CD14-positive monocyte (primary cell): ENCODE measurements around the gene HUNK. TPM values are rescaled to one million over a fixed set of nuclear protein-coding genes. Genes with fewer than 3 reads are reported as not detected.

Source experiments
- DNase-seq, 3 donors: peaks; one replicate each; pipeline ENCODE4 v3.0.0-alpha.2; 2011 to 2022
- H2AFZ ChIP-seq: 2 replicates; pipeline ENCODE4 v1.6.0; 2012; ENCODE audit warnings: mild to moderate bottlenecking, low read depth, low read length, inconsistent platforms; ENCODE audit not compliant: insufficient read depth, poor library complexity, severe bottlenecking
- H3K27ac ChIP-seq, 2 donors: 1 replicate in 1 of 2; 2 replicates in 1 of 2; pipeline ENCODE4 v1.5.1; 2012 to 2013; ENCODE audit warnings: low read length in 2 of 2, control low read depth in 1 of 2, inconsistent platforms in 1 of 2, low read depth in 1 of 2, mild to moderate bottlenecking in 1 of 2
- H3K27me3 ChIP-seq, 2 donors: one replicate each; pipeline versions ENCODE4 v1.6.0 to v1.6.1; 2011 to 2013; ENCODE audit warnings: low read length in 2 of 2; ENCODE audit not compliant: control insufficient read depth in 2 of 2, insufficient read depth in 2 of 2
- H3K36me3 ChIP-seq, 2 donors: replicated peaks in 1 of 2; 1 replicate in 1 of 2; 2 replicates in 1 of 2; pipeline versions ENCODE4 v1.5.1 to v1.6.1; 2012 to 2013; ENCODE audit warnings: low read length in 2 of 2, control low read depth in 1 of 2, inconsistent platforms in 1 of 2, mild to moderate bottlenecking in 1 of 2; ENCODE audit not compliant: insufficient read depth in 2 of 2, control insufficient read depth in 1 of 2
- H3K4me1 ChIP-seq, 2 donors: 1 replicate in 1 of 2; 2 replicates in 1 of 2; pipeline versions ENCODE4 v1.5.1 to v1.6.1; 2012 to 2013; ENCODE audit warnings: low read length in 2 of 2, control low read depth in 1 of 2, inconsistent platforms in 1 of 2, mild to moderate bottlenecking in 1 of 2, moderate library complexity in 1 of 2; ENCODE audit not compliant: insufficient read depth in 2 of 2, control insufficient read depth in 1 of 2
- H3K4me2 ChIP-seq: replicated peaks from 2 replicates; pipeline ENCODE3; 2012; ENCODE audit warnings: low read length, moderate library complexity, mild to moderate bottlenecking; ENCODE audit not compliant: poor library complexity, severe bottlenecking; ENCODE audit errors: extremely low read depth
- H3K4me3 ChIP-seq, 3 experiments: fragments of 200-600 bp in 1 of 3; sonication (generic) in 1 of 3; replicated peaks in 1 of 3; 1 replicate in 2 of 3; 2 replicates in 1 of 3; pipeline ENCODE4 v1.5.1; 2011 to 2013; ENCODE audit warnings: low read length in 3 of 3, mild to moderate bottlenecking in 3 of 3, control low read depth in 2 of 3, low read depth in 2 of 3, inconsistent platforms in 1 of 3, moderate library complexity in 1 of 3
- H3K79me2 ChIP-seq: 2 replicates; pipeline ENCODE4 v1.6.0; 2012; ENCODE audit warnings: mild to moderate bottlenecking, control low read depth, inconsistent platforms, low read length, moderate library complexity; ENCODE audit not compliant: insufficient read depth
- H3K9ac ChIP-seq: 2 replicates; pipeline ENCODE4 v1.6.0; 2017; ENCODE audit warnings: low read length, mild to moderate bottlenecking; ENCODE audit not compliant: insufficient read depth, poor library complexity, severe bottlenecking
- H3K9me3 ChIP-seq, 2 donors: replicated peaks in 1 of 2; 1 replicate in 1 of 2; 2 replicates in 1 of 2; pipeline versions ENCODE4 v1.5.1 to v1.6.1; 2012 to 2013; ENCODE audit warnings: low read length in 2 of 2, control low read depth in 1 of 2; ENCODE audit not compliant: control insufficient read depth in 1 of 2, insufficient read depth in 1 of 2
- H4K20me1 ChIP-seq: 2 replicates; pipeline ENCODE4 v1.6.0; 2012; ENCODE audit warnings: mild to moderate bottlenecking, low read length, control low read depth, moderate library complexity; ENCODE audit not compliant: insufficient read depth
- H3K27ac Mint-ChIP-seq, 7 donors: one replicate each; pipeline ENCODE4 v1.8.0; 2020; ENCODE audit warnings: mild to moderate bottlenecking in 7 of 7, mixed read lengths in 7 of 7, moderate library complexity in 6 of 7, inconsistent platforms in 2 of 7
- H3K27me3 Mint-ChIP-seq, 3 donors: one replicate each; pipeline ENCODE4 v1.8.0; 2021 to 2022; ENCODE audit warnings: low read depth in 3 of 3, mild to moderate bottlenecking in 3 of 3, mixed read lengths in 3 of 3, moderate library complexity in 3 of 3, inconsistent platforms in 1 of 3
- H3K36me3 Mint-ChIP-seq, 2 donors: one replicate each; pipeline ENCODE4 v1.8.0; 2020; ENCODE audit warnings: mixed read lengths in 2 of 2, inconsistent platforms in 1 of 2, mild to moderate bottlenecking in 1 of 2
- H3K4me1 Mint-ChIP-seq: one replicate; pipeline ENCODE4 v1.8.0; 2020; ENCODE audit warnings: mild to moderate bottlenecking, mixed read lengths
- H3K4me3 Mint-ChIP-seq, 2 donors: one replicate each; pipeline ENCODE4 v1.8.0; 2020; ENCODE audit warnings: mild to moderate bottlenecking in 2 of 2, mixed read lengths in 2 of 2, moderate library complexity in 1 of 2
- H3K9me3 Mint-ChIP-seq, 7 donors: one replicate each; pipeline ENCODE4 v1.8.0; 2020 to 2022; ENCODE audit warnings: mixed read lengths in 7 of 7, mild to moderate bottlenecking in 6 of 7, moderate library complexity in 6 of 7, inconsistent platforms in 2 of 7
- WGBS: methylation state at CpG from one replicate; pipeline ENCODE4 v1.1.5; 2013; ENCODE audit warnings: missing lambda C conversion rate; ENCODE audit not compliant: insufficient coverage; 5-methylcytosine and 5-hydroxymethylcytosine counted together
- intact Hi-C, 2 donors: fragments of 100-400 bp; cut with micrococcal nuclease; formaldehyde crosslinking; loops; one replicate each; pipeline versions ENCODE4 v1.15.0 to v1.15.1; 2023
- polyA plus RNA-seq, 3 donors: library from polyadenylated mRNA; depleted of rRNA in 1 of 3; unstranded in 2 of 3; stranded (reverse) in 1 of 3; fragments of 300-500 nt in 2 of 3; fragments of >200 nt in 1 of 3; fragmentation: Illumina TruSeq in 2 of 3; gene quantifications; 1 replicate in 2 of 3; 2 replicates in 1 of 3; pipeline ENCODE4 v1.2.3, GENCODE V29; 2012 to 2021
- TF ChIP-seq, protein P1 (sequence below): fragments of 200-600 bp; IDR thresholded peaks from one replicate; pipeline ENCODE4 v1.8.0; 2022; ENCODE audit warnings: antibody characterized with exemption, mild to moderate bottlenecking

Gene HUNK
- polyA plus RNA-seq, 3 donors = not detected

DNA sequence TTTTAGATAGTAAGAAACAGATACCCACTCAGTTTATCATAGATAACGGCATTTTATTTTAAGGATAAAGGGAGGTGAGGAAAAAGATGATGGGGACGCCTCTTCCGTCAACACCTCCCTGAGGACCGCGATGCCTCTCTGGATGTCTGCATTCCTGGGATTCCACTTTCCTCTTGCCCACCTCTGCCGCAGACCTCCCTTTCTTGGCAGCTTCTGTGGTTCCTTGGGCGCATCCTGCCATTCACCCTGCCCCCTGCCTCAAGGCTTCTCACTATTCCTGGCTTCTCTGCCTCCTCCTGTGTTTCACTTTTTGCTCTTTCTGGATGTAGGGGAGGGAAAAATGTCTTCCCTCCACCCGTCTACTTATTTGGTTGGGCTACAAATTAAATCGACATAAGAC lies 19.9 kb downstream of the HUNK start:
- H3K4me1 ChIP-seq = no peaks in the 10 kb centered on the region
- H3K27ac ChIP-seq = no peak overlapping the region
- WGBS = 52% methylated on average over 5 of the region's 9 CpGs
- H3K36me3 ChIP-seq = no peaks in the 10 kb centered on the region
- intact Hi-C loops = no loop called here
- no peaks in the 10 kb centered on the region for H3K79me2 ChIP-seq
- no peak for DNase-seq
- no peak overlapping the region for H2AFZ ChIP-seq
- no peaks in the 10 kb centered on the region for H3K27me3 ChIP-seq
- Mint-ChIP-seq H3K36me3 (no peaks in the 10 kb centered on the region), H3K27me3 (peaks cover 0 to 14% (median 13%) of the 10 kb centered on the region in 3 donors), H3K4me3 (no peak overlapping the region), H3K9me3 (peaks cover 0 to 3% (median 2%) of the 10 kb centered on the region in 7 donors), H3K27ac (no peak overlapping the region), H3K4me1 (peaks cover 3% of the 10 kb centered on the region)
- TF ChIP-seq, protein P1, sequence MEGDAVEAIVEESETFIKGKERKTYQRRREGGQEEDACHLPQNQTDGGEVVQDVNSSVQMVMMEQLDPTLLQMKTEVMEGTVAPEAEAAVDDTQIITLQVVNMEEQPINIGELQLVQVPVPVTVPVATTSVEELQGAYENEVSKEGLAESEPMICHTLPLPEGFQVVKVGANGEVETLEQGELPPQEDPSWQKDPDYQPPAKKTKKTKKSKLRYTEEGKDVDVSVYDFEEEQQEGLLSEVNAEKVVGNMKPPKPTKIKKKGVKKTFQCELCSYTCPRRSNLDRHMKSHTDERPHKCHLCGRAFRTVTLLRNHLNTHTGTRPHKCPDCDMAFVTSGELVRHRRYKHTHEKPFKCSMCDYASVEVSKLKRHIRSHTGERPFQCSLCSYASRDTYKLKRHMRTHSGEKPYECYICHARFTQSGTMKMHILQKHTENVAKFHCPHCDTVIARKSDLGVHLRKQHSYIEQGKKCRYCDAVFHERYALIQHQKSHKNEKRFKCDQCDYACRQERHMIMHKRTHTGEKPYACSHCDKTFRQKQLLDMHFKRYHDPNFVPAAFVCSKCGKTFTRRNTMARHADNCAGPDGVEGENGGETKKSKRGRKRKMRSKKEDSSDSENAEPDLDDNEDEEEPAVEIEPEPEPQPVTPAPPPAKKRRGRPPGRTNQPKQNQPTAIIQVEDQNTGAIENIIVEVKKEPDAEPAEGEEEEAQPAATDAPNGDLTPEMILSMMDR = no peak
- no peak overlapping the region for H3K4me3 ChIP-seq
- no peak overlapping the region for H3K9ac ChIP-seq
- H4K20me1 ChIP-seq = no peaks in the 10 kb centered on the region
- H3K4me2 ChIP-seq = no peak overlapping the region
- H3K9me3 ChIP-seq = no peaks in the 10 kb centered on the region

DNA sequence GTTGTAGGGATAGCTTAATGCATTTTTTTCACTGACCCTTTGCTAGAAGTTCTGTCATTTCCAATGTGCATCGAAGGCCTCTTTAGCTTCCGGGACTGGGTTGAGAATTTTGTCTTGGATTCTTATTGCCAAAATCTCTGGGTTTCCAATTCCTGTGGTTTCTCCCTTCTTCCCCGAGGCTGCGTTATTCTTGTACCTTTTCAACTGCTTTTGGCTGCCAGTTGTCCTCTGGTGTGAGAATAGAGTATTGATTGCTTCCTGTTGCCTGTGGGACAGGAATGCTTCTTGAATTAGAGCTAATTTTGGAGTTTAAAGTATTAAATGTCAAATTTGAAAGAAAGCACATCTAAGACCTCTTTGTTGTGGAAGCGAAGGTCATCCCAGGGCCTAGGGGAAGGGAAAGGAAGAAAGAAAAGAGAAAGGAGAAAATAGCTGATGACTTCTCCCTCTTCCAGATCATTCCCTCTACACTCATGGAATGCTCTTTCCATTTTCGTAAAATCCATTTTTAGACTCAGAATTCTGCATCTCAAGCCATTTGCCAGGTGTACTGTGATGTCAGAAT lies 21.1 kb downstream of the HUNK start:
- H3K4me1 ChIP-seq = no peaks in the 10 kb centered on the region
- WGBS = 100% methylated on average over 2 of the region's 6 CpGs
- H3K4me3 ChIP-seq = no peak overlapping the region
- Mint-ChIP-seq H3K36me3 (no peaks in the 10 kb centered on the region), H3K4me1 (peaks cover 2% of the 10 kb centered on the region), H3K9me3 (peaks cover 0 to 5% (median 3%) of the 10 kb centered on the region in 7 donors), H3K4me3 (no peak overlapping the region), H3K27ac (no peak overlapping the region), H3K27me3 (peaks cover 3 to 11% (median 9%) of the 10 kb centered on the region in 3 donors)
- TF ChIP-seq, protein P1 = no peak
- H4K20me1 ChIP-seq = no peaks in the 10 kb centered on the region
- no peaks in the 10 kb centered on the region for H3K79me2 ChIP-seq
- H3K27ac ChIP-seq = no peak overlapping the region
- no peaks in the 10 kb centered on the region for H3K27me3 ChIP-seq
- no peak overlapping the region for H3K4me2 ChIP-seq
- no peaks in the 10 kb centered on the region for H3K9me3 ChIP-seq
- H3K9ac ChIP-seq = no peak overlapping the region
- intact Hi-C loops = no loop called here
- no peaks in the 10 kb centered on the region for H3K36me3 ChIP-seq
- DNase-seq = no peak
- H2AFZ ChIP-seq = no peak overlapping the region
